GM21360 (cell line): Measurements from ENCODE around the gene PGGHG.
"Not testable (repeated sequence)": the region's sequence is repeated elsewhere in the genome, so short reads cannot be mapped to it uniquely, and the experiment has no call there.

ENCODE experiments used
- ATAC-seq: cut with Tn5 transposase; IDR thresholded peaks from one replicate; pipeline ENCODE4 v1.9.1; 2021; ENCODE audit warnings: mild to moderate bottlenecking, moderate library complexity; ENCODE audit not compliant: unreplicated experiment

Gene PGGHG

GRCh38 chr11:296171-297050 is 7.5 kb downstream of the PGGHG start:
- no peak for ATAC-seq

- no peak for ATAC-seq
These were observed 8.2 kb downstream of the PGGHG start for GRCh38 chr11:297051-297585.

- no peak for ATAC-seq
These were observed 8.9 kb downstream of the PGGHG start for GRCh38 chr11:297586-298405.

GRCh38 chr11:298406-299065 is 9.6 kb downstream of the PGGHG start:
- no peak for ATAC-seq

- ATAC-seq: no peak
These were observed 10.4 kb downstream of the PGGHG start, which contains the start of gene IFITM5 for GRCh38 chr11:299081-299891. TSS of gene IFITM5 (minus strand) at chr11:299526. CDS start at chr11:299490, 36 bp downstream.

GRCh38 chr11:299951-300735 is 11.2 kb downstream of the PGGHG start:
- ATAC-seq: no peak

GRCh38 chr11:303363-303762 is 14.4 kb downstream of the PGGHG start:
- no peak for ATAC-seq

- no peak for ATAC-seq
These were observed 15.2 kb downstream of the PGGHG start for GRCh38 chr11:304061-304506.

- no peak for ATAC-seq
These were observed 16.3 kb downstream of the PGGHG start for GRCh38 chr11:304915-305843.

- ATAC-seq: no peak
These were observed 16.9 kb downstream of the PGGHG start for GRCh38 chr11:305844-306211.

- no peak for ATAC-seq
These were observed 17.9 kb downstream of the PGGHG start for GRCh38 chr11:306645-307371.

- ATAC-seq: not testable (repeated sequence)
These were observed 19.1 kb downstream of the PGGHG start, which contains the start of gene IFITM2 for GRCh38 chr11:307766-308708. TSS of gene IFITM2 (plus strand) at chr11:307816. CDS start at chr11:308193, 377 bp downstream.

- ATAC-seq: not testable (repeated sequence)
These were observed 20.1 kb downstream of the PGGHG start for GRCh38 chr11:308740-309665.

- not testable (repeated sequence) for ATAC-seq
These were observed 21.1 kb downstream of the PGGHG start for GRCh38 chr11:309979-310572.
